HG03280 (cell line): ENCODE results near the gene LNX1.

Source experiments
- ATAC-seq: cut with Tn5 transposase; IDR thresholded peaks from one replicate; pipeline ENCODE4 v1.9.1; 2021; ENCODE audit warnings: mild to moderate bottlenecking, moderate library complexity; ENCODE audit not compliant: unreplicated experiment

The LNX1 gene

DNA sequence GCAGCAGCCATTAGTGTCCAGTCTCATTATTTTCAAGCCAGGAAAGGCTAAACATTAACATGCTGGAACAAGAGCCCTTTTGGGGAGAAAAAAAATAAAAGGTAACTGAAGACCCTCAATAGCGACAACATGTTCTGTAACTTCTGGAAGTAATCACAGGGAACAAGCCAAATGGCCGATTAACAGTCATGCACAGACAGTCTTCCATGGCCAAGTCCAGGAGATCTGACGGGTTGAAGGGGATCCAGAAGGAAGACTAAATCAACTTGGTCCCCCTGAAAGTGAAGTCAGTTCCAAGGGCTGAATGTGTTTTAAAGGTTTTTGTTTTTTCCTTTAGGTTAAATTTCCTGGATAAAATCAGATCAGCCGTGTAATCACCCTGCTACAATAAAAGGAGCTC, 52.5 kb downstream of the LNX1 start:
- ATAC-seq, result no peak

DNA sequence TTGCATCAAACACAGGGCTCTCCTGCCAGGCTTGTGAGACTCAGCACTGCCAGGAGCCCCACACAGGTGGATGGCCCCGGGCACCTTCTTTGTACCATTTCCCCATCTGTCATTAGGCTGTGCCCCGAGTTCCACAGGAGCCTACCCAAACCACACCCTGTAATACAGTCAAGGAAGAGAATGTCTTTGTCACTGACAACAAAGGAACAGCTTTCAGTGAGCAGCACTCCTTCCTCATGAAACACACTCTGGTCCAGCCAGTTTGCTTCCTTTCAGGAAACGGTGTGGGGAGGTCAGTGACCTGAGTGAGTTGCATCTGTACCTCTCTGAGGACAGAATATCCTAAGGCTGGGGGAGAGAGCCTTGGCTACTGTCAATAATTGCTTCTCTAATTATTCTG, 53.7 kb downstream of the LNX1 start:
- no peak for ATAC-seq

DNA sequence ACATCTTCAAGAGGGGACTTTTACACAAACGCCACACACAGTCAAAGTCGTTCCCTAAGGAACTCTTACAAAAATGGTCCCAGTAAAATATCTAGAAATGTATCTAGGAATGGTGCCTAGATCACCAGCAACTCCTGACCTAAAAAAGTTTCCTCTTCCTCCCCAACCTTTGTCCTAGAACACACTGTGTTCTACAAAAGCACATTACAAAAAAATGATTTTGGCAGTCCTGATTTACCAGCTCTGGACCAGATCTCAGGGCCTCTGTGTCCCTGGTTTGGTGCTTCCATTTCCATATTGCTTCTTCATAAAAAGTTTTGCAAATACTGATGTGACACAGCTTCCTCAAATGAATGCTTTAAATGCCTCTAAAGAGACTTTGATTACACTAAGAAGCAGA, 55.0 kb downstream of the LNX1 start:
- no peak for ATAC-seq

DNA sequence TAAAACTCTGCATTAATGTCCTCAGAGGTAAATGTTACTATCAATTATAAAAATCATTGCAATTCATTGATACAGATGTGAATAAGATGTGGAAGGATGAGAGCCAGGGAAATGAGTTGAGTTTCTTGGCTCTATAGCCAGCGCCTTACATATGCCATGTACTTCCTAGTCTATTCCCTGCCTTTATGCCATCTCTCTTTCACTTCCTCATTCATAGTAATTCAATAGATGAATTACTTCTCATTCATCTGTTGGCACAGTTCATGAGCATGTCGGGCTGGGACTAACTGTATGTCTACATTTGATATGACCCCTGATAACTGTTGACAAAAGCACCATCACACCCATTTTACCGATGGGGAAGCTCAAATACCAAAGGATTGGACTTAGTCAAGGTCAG, 55.7 kb downstream of the LNX1 start:
- ATAC-seq, result no peak

DNA sequence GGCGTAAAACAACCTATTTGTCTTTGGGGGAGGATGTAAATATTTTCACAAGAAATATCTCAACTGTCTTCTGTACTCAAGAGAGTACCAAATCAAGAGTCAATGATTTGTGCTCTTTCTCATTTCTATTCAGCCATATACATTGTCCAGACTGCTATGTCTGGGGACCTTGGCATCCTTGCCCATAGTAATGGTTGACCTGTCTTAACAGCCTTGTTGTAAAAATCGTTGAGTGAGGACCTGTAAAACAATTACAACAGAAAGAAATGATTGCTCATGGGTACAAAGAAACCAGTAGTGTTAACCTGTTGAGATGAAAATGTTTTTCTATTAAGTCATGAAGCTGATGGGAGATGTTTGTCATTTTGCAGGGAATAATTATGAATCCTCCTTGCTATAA, 56.6 kb downstream of the LNX1 start:
- ATAC-seq, result no peak

DNA sequence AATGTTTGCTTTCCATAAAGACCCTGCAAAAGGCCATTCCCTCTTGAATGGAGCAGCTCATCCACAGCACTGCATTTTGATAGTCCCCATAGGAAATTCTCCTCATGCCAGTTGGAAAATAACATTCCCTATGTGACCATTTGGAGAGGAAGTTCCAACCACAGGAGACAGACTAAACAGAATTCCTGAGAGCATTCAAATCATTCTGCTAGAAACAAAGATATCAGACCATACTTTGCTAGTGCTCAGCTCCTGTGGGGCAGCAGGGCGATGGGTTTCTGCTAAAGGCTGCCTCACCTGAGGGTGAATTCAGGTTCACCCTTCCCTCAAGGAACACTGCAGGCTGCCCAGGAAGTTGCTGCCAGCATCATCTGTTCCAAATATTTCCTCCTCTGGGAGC, 58.8 kb downstream of the LNX1 start:
- no peak for ATAC-seq

DNA sequence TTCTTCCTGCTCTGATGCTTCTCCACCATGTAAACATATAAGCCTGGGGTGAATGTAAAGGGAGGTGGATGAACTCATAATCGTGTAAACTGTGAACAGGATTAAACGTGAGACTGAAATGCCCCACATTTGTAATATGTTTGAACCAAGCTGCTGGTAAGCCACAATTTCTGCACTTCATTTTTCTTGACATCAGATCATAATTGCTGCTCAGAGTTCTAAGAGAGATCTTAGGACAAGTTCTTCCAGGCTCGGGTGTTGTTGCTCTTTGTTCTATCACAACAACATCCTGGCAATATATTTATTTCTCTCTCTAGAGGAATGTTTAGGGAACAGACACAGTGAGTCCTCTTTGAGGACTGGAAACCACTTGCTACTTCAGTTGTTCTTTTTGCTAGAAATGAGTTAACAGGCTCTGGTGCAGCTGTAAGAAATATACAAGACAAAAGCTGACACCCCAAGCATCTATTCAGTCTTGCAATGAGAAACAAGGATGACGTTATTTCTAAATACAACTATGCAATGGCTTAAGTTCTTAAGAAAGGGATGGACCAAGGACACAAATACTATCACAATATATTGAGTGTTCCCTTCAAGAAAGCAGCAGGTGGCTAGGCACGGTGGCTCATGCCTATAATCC, 59.6 kb downstream of the LNX1 start:
- no peak for ATAC-seq

DNA sequence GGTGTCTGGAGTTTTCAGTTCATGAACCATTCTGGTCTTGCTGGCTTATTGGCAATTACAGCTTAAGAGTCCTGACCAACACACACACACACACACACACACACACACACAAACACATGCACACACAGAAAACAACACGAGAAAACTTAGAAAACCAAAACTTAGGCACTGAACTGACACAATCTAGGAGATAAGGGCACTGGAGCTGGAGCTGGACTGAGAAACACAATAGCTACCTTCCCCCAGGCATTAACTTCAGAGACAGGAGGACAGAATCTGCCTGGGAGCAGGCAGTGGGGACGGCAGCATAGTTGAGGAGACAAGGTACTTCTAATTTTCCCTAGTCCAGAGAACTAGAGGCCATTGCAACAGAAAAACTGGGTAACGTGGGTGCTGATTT, 62.3 kb downstream of the LNX1 start:
- ATAC-seq, result no peak

DNA sequence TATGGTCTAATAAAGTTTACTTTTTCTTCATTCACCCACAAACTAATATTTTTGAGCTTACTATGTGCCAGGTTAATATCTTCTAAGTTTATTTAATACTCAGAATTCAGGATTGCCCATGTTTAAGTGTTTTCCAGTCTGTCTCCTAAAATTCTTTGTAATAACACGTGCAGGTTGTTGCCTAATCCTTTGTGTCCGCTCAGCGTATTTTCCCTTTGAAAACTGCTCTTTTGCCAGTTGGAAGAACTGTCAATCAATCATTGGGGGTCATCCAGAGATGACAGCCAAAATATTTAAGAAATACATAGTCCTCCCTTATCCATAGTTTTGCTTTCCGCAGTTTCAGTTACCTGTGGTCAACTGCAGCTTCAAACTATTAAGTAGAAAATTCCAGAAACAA, 63.4 kb downstream of the LNX1 start:
- ATAC-seq, result no peak

DNA sequence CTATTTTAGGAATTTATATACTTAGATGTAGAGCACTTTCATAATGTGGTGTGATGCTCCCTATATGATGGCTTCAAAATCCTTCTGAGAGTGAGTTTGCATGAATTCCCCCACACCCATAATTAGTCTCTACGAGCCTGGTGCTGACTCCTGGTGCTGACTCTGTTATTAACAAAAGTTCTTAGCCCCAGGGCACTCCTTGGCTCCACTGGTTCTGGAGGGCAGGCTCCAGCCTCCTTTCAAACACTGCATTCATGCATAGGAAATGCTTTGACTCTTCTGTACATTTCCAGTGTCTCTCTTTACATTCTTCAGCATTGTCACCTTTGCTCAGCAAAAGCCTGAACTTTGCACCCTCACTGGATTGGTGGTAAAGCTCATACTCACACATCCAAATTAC, 64.0 kb downstream of the LNX1 start:
- ATAC-seq, result no peak

DNA sequence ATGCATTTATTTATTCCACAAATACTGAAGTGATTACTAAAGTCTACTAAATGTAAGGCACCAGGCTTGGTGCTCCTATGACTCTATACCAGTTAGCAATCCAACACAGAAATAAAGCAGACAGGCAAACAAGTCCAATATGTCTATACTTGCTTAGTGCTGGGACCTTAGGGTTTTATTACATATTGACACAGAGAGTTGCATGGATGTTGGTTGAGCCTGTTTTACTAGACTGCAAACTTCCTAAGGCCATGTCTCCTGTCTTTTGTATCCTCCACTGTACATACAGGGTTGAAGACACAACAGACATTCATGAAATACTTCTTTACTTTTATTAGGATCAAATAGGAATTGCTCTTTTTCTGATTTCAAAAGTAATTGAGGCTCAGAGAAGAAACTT, 69.0 kb downstream of the LNX1 start:
- ATAC-seq, result no peak

DNA sequence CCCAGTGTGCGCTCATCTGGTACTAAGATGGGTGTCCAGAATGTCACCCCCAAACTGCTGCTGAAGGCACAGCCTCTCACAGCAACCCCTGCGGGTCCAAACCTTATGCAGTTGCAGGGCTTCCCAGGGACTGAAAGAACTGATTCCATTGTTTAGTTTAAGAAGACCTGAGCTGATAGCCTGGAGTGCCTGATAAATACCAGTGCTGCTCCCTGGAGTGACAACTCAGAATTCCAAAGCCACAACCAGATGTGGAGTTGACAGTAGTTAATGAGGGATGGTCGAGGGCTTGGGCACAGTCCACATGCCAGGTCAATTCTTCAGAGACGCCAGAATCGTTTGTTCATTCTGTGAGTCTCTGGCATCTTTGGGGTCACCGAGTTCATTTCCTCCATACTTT, 71.2 kb downstream of the LNX1 start:
- ATAC-seq, result no peak

DNA sequence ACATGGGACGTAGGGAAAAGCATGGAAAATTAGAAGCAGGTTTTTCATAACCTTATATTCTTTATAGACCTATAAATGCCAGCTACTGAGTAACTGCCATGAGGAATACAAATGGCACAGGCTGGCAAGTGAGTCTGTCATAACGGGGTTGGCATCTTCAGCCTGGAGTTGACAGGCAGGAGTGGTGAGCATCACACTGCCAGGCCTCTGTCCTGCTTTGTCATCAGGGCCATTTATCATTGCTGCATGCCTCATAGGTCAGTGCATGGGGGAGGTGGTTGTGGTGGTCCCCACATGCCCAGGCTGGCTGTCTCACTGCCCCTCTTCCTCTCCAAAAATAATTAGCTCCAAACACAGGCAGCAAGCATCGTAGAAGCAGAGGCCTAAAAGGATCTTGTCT, 72.5 kb downstream of the LNX1 start:
- no peak for ATAC-seq

DNA sequence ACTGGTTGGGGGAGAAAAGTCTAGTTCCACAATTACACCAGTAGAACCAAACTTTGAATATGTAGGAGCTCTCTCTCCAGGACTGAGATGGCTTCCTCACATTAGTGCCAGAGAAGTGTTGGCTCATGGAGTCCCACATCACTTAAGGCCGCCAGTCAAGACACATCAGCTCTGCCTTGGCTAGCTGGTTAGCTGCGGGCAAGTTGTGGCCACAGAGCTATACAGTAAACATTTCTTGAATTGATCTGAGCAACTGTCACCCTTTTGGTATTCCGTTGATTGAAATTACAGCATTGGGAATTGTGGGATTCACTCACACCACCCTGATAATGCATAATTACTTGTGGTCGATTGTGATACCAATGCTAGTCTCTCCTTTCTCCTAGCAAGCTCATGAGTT, 76.2 kb downstream of the LNX1 start:
- ATAC-seq, result no peak

DNA sequence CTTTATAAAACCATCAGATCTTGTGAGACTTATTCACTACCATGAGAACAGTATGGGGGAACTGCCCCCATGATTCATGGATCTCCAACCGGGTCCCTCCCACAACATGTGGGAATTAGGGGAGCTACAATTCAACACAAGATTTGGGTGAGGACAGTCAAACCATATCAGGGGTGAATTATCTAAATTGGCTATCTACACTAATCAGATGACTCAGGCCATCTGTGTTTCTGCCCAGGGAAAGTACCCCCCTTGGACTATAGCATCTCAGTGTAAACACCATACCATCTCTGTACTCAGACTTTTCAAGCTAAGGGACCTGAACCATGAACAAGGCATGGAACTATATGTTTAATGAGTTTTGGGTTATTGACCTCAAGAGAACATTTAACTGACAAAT, 76.8 kb downstream of the LNX1 start:
- no peak for ATAC-seq

DNA sequence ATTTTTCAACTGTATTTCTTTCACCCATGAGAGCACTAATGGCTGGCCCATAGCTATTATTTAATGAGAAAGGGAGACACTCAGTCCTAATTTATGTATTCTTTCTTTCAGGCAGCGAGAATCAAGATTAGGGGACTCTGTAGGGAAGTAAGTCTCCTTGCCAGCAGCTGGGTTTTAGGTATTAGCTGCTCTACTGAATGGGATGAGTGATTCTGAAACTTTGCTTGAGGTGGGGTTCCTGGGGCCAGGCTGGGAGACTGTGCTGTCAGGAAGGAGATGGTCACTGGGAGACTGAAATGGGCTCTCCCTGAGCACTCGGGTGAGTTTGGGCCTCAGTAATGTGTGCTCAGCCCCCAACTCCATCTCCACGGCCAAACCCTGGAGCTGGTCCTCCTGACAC, 78.7 kb downstream of the LNX1 start:
- ATAC-seq, result no peak

DNA sequence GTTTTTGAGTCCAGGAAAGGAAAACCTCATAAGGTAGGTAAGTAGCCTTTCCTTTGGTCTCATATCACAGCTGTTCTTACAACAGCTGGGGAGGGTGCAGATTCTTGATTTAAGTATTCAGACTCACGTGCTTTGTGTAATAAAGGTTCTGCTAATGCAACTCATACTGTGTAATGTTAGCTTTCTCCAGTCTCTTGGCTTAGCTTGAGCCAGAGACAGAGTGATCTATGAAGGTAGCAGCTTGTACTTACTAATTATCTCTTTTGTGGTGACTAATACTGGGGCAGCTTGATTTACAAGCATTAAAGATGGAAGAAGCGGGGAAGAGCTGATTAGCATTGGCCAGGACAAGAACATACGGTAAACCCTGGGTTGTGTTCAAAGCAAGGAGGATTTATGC, 80.3 kb downstream of the LNX1 start:
- no peak for ATAC-seq

DNA sequence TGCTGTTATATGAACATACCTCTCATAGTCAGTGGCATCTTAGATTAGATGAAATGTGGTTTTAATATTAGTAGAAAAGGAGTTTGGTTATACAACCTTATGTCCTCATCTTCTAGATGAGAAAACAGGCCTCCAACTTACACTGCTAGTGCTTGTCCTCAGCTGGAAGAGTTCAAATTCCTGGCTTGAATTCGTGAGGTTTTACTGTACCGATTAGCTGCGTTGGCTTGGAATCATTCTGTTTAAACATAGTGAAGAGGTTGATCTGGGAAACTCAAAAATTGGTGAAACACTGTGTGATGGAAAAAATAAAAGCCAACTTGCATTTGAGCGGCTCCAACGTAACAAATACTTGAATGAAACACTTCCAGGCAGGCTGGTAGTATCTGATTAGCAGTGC, 81.0 kb downstream of the LNX1 start:
- no peak for ATAC-seq

DNA sequence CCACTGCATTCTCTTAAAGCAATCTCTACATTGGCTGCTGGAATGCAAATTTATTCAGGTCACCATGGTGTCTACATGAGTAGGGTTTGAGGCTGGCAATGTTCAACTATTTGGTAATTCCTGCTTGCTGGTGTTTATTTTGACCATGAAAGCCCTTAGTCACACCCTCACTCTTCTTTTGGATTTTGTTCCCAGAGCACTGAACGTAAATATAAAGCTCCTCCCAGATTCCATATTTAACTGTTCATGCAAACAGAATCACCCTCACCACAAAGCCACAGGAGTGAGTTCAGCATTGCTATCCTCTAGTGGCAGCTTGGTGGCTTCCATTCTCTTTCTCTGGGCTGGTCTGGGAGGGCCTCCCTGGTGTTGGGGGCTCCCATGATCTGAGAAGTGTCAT, 82.8 kb downstream of the LNX1 start:
- no peak for ATAC-seq

DNA sequence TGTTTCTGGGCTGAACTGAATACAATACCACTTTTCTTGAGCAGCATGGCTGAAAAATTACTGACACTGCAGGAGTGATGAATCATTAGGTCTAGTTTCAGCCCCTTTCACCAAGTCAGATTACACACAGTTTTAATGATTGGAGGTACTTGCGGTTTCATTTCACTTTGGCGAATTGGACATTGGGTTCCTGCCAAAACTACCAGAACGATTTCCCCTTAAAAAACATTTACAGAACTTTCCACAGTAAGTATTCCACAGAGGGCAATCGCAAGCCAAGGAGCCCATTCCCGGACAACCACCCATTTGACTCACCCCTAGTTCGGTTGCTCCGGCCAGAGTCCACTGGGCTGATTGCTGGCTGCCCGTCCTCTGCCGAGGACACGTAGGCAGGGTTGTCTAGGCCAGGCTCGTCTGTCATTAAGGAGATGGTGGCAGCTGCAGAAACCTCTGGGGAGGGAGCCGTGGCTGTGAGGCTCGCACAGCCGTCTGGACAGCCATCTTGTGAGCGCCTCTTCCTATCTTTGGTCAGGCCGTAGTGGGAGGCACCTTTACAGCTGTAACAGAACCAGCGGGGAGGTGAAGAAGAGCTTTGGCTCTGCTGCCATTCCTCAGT, 83.5 kb downstream of the LNX1 start:
- ATAC-seq, result no peak

DNA sequence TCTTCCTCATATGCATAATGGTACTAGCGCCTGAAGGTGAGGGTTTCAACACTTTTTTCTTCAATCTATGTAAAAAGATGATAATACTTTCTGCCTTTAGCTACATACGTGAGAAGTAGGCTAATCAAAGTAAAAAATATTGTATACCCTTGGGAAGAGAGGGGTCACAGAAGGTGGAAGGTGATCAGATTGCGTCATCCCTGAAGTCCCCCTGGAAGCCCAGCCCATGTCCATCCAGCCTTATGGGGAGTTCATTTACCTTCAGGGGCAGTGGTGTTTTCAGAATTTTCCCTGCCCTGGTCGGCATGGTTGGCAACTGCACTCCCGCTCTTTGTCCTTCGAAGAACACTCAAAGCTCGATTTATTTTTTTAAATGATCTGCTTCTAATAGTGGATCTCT, 84.2 kb downstream of the LNX1 start:
- ATAC-seq, result no peak

DNA sequence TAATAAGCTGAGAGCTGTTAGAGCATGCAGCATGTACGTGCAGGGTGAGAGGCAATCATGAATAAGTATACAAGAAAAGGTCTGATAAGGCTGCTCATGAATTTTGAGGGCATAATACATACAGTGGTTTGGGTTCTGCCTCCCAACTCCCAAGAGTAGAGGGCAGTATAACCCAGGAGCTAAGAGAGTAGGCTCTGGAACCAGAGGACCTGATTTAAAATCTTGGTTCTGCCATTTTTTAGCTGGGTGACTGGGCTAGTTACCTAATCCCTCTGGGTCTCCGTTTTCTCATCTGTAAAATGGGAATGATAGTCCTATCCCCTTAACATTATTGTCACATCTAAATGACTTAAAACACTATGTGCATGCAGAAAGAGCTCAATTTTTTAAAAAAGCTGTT, 85.3 kb downstream of the LNX1 start:
- no peak for ATAC-seq

DNA sequence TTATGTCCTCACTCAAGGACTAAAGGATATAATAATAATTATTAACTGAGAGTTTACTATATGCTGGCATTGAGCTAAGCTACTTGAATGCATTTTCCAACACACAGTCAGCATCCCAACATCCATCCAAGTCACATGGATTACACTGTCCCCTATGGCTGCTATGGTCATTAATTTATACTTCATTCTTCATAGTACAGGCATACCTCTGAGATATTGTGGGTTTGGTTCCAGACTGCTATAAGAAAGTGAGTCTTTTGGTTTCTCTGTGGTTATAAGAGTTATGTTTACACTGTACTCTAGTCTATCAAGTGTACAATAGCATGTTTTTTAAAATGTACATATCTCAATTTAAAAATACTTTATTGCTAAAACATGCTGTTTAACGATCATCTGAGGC, 89.2 kb downstream of the LNX1 start:
- no peak for ATAC-seq
